Dermis microvascular lymphatic vessel endothelial cell (primary cell): Measurements from ENCODE around the gene KRT31. TPM values are rescaled to one million over a fixed set of nuclear protein-coding genes. Genes with fewer than 3 reads are reported as not detected.

Experiments used
- total RNA-seq: library from RNA; depleted of rRNA; stranded (reverse); fragments of >200 nt; gene quantifications from 2 replicates; pipeline ENCODE4 v1.2.1, GENCODE V29; 2014

The KRT31 gene
- total RNA-seq, 1 donor from 2014 or later: not detected

Other genes with a start within 250 kb of the KRT31 start
- not detected in 2 replicates for gene KRTAP4-5, start 247.8 kb downstream of the KRT31 start, total RNA-seq
- not detected in 2 replicates for gene KRTAP4-4, start 236.9 kb downstream of the KRT31 start, total RNA-seq
- gene KRTAP4-3, start 229.4 kb downstream of the KRT31 start, total RNA-seq: not detected in 2 replicates
- not detected in 2 replicates for gene KRTAP4-2, start 219.4 kb downstream of the KRT31 start, total RNA-seq
- not detected in 2 replicates for gene KRTAP4-1, start 212.7 kb downstream of the KRT31 start, total RNA-seq
- gene KRTAP9-1, start 207.7 kb downstream of the KRT31 start, total RNA-seq: not detected in 2 replicates
- not detected in 2 replicates for gene KRTAP9-2, start 171.0 kb downstream of the KRT31 start, total RNA-seq
- gene KRTAP9-3, start 165.2 kb downstream of the KRT31 start, total RNA-seq: not detected in 2 replicates
- not detected in 2 replicates for gene KRTAP9-8, start 159.6 kb downstream of the KRT31 start, total RNA-seq
- gene KRTAP9-4, start 147.9 kb downstream of the KRT31 start, total RNA-seq: not detected in 2 replicates
- gene KRTAP9-9, start 142.2 kb downstream of the KRT31 start, total RNA-seq: not detected in 2 replicates
- gene KRTAP9-6, start 132.2 kb downstream of the KRT31 start, total RNA-seq: not detected in 2 replicates
- not detected in 2 replicates for gene KRTAP9-7, start 121.9 kb downstream of the KRT31 start, total RNA-seq
- not detected in 2 replicates for gene KRTAP29-1, start 94.8 kb downstream of the KRT31 start, total RNA-seq
- gene KRTAP16-1, start 88.3 kb downstream of the KRT31 start, total RNA-seq: not detected in 2 replicates
- gene KRTAP17-1, start 81.9 kb downstream of the KRT31 start, total RNA-seq: not detected in 2 replicates
- not detected in 2 replicates for gene KRT33A, start 46.8 kb downstream of the KRT31 start, total RNA-seq
- gene KRT33B, start 27.8 kb downstream of the KRT31 start, total RNA-seq: not detected in 2 replicates
- gene KRT34, start 15.3 kb downstream of the KRT31 start, total RNA-seq: under 0.01 TPM in 1 of 2 replicates, not detected in the other
- gene KRT37, start 27.0 kb upstream of the KRT31 start, total RNA-seq: not detected in 2 replicates
- not detected in 2 replicates for gene KRT38, start 43.4 kb upstream of the KRT31 start, total RNA-seq
- gene KRT32, start 69.8 kb upstream of the KRT31 start, total RNA-seq: not detected in 2 replicates
- not detected in 2 replicates for gene KRT35, start 83.5 kb upstream of the KRT31 start, total RNA-seq
- 0.38 TPM in 1 of 2 replicates, not detected in the other for gene KRT36, start 92.3 kb upstream of the KRT31 start, total RNA-seq
- gene KRT13, start 108.0 kb upstream of the KRT31 start, total RNA-seq: not detected in 2 replicates
- gene KRT15, start 121.3 kb upstream of the KRT31 start, total RNA-seq: 0.13 and 1.2 TPM in 2 replicates
- 4.2 and 11.3 TPM in 2 replicates for gene KRT19, start 130.7 kb upstream of the KRT31 start, total RNA-seq
- gene KRT9, start 174.5 kb upstream of the KRT31 start, total RNA-seq: not detected in 2 replicates
- not detected in 2 replicates for gene KRT14, start 189.3 kb upstream of the KRT31 start, total RNA-seq
- not detected in 2 replicates for gene KRT16, start 215.2 kb upstream of the KRT31 start, total RNA-seq
- gene KRT17, start 227.0 kb upstream of the KRT31 start, total RNA-seq: 0.25 and 0.39 TPM in 2 replicates